GM12801 (cell line): ENCODE results near the gene SPATA32.

ENCODE experiments used
- TF ChIP-seq, protein P1 (sequence below): IDR thresholded peaks from one replicate; pipeline ENCODE4 v1.5.1; 2011; ENCODE audit warnings: control low read depth; ENCODE audit not compliant: insufficient read length; ENCODE audit errors: extremely low read depth

Gene SPATA32

GRCh38 chr17:45224671-45225050 is 37.2 kb downstream of the SPATA32 start:
- TF ChIP-seq, protein P1, sequence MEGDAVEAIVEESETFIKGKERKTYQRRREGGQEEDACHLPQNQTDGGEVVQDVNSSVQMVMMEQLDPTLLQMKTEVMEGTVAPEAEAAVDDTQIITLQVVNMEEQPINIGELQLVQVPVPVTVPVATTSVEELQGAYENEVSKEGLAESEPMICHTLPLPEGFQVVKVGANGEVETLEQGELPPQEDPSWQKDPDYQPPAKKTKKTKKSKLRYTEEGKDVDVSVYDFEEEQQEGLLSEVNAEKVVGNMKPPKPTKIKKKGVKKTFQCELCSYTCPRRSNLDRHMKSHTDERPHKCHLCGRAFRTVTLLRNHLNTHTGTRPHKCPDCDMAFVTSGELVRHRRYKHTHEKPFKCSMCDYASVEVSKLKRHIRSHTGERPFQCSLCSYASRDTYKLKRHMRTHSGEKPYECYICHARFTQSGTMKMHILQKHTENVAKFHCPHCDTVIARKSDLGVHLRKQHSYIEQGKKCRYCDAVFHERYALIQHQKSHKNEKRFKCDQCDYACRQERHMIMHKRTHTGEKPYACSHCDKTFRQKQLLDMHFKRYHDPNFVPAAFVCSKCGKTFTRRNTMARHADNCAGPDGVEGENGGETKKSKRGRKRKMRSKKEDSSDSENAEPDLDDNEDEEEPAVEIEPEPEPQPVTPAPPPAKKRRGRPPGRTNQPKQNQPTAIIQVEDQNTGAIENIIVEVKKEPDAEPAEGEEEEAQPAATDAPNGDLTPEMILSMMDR: no peak

GRCh38 chr17:45223539-45224528 is 38.1 kb downstream of the SPATA32 start:
- TF ChIP-seq, protein P1: no peak

DNA sequence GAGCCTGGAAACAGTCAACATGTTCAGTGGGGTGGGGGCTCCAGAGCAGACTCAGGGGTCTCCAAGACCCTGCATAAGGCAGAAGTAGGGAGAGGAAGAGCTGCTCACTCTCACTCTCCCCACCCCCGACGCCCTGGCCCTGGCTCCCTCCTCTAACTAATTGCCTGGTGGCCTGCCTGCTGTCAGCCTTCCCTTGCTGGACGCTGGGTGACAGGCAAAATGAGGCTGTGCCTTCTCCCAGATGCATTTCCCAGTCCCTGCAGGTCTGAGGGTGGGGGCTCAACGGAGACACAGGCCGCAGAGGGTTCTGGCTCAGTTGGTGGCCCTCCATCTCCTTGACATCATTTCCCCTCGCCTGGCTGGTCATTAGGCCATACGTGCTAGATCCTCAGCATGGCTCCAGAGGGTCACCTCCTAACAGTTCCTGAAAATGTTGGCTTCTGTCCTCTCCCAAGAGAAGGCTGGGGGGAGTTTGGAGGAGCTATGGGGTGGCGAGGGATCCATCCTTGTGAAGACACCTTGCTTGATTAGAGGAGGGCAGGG is 38.8 kb downstream of the SPATA32 start:
- TF ChIP-seq, protein P1: no peak

DNA sequence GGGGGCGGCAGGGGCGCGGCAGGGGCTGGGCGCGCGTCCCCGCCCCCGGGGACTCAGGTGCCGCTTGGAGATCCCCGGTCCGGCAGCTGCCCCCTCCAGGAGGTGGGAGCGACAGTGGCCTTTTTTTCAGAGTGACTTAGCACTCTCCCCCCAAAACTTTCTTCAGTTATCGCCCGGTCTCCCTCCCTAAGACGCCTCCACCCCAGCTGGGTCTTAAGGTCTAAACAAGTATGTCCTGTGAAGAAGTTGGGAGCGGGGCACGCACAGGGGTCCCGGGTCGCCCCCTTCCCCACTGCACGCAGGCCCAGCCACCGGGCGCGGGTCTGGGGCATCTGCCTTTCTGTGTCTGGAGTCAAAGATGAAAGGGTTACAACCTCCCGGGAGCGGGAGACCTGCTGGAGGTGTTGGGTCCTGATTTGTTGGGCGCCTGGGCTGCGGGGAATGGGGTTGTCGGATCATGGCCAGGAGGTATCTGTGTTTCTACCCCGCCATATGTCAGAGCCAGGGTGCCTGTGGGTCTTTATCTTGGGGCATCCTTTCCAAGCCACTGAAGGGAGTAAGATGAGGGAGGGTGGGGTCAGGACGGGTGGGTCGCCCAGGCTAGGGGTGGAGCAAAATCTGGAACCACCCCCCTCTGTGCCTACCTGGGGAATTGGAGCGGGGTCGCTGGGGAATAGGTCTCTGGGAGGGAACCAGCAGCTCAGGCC is 39.5 kb downstream of the SPATA32 start:
- TF ChIP-seq, protein P1: no peak

DNA sequence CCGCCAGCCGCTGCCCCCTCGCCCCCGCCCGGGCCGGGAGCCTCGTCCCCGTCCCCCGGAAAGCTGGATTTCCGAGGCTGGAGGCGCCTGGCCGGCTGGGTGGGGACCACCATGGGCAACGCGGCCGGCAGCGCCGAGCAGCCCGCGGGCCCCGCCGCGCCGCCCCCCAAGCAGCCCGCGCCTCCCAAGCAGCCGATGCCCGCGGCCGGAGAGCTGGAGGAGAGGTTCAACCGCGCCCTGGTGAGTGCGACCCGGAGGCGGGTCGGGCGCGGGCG is 39.9 kb downstream of the SPATA32 start:
- TF ChIP-seq, protein P1: no peak

DNA sequence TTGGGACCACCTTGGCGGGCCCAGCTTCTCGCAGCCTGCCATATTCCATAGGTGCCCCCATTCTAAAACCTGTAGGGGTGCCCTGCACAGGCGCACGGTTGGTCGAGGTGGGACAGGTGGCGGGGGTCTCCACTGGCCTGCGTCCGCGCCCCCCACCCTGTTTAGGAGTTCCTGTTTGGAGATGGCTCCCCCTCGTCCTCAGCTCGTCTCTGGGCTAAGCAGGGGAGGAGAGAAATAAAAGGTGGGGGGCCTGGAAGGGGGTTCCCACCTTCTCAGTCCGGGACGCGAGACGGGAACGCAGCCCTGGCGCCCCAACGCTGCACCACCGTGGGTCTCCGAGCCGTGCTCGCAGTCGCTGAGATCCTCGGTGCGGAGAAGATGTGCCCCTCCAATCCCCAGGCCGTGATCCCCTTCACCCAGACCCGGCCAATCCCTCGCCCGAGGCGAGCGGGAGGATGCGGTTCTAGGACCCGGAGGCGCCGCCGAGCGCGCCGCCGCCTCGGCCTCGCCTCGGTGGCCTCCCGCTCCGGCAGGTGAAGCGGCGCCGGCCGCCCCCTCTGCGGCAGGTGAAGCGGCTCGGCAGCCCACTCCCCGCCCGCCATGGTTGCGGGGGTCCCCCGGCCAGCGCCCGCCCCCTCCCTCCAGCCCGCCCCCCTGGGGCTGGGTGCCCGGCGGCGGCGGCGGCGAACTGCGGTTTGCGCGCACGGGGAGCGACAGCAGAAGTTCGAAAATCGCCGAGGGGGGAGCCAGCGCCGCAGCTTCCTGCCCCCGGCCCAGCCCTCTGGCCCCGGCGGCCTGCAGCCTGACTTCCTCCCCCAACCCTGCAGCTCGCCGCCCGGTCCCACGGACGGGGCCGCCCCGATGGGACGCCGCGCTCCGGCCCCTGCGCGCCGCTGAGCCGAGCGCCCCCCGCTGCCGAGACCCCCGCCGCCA is 40.5 kb downstream of the SPATA32 start, which contains the start of gene FMNL1:
Gene FMNL1, plus strand, starts transcription at position 805 of the 933 bp plus-strand sequence. CDS start 240 bp downstream, outside the sequence.
- TF ChIP-seq, protein P1: no peak
